Liver (tissue), 9 donors: ENCODE measurements around the gene FIP1L1. TPM values are rescaled to one million over a fixed set of nuclear protein-coding genes. Genes with fewer than 3 reads are reported as not detected.
"Not testable (repeated sequence)": the region's sequence is repeated elsewhere in the genome, so short reads cannot be mapped to it uniquely, and the experiment has no call there.

Experiments
- DNase-seq: peaks from one replicate; pipeline ENCODE4 v3.0.0-alpha.2; 2017; ENCODE audit warnings: low spot score
- H3K27ac ChIP-seq, 2 donors: one replicate each; pipeline ENCODE4 v1.7.0; 2013; ENCODE audit warnings: inconsistent platforms in 2 of 2, low read length in 2 of 2, control low read depth in 1 of 2, low read depth in 1 of 2, mild to moderate bottlenecking in 1 of 2
- H3K27me3 ChIP-seq, 4 donors: one replicate each; pipeline versions ENCODE4 v1.6.1 to v1.7.0; 2013; ENCODE audit warnings: low read length in 3 of 4, inconsistent platforms in 1 of 4, mild to moderate bottlenecking in 1 of 4, moderate library complexity in 1 of 4; ENCODE audit not compliant: control insufficient read depth in 4 of 4, insufficient read depth in 4 of 4
- H3K36me3 ChIP-seq, 4 donors: one replicate each; pipeline versions ENCODE4 v1.6.1 to v1.7.0; 2013; ENCODE audit warnings: low read length in 3 of 4, mild to moderate bottlenecking in 3 of 4, low read depth in 1 of 4, moderate library complexity in 1 of 4; ENCODE audit not compliant: control insufficient read depth in 4 of 4, insufficient read depth in 3 of 4
- H3K4me1 ChIP-seq, 4 donors: one replicate each; pipeline versions ENCODE4 v1.6.1 to v1.7.0; 2013; ENCODE audit warnings: low read length in 3 of 4, mild to moderate bottlenecking in 3 of 4, moderate library complexity in 1 of 4; ENCODE audit not compliant: control insufficient read depth in 4 of 4, insufficient read depth in 4 of 4
- H3K4me3 ChIP-seq, 3 donors: one replicate each; pipeline versions ENCODE4 v1.6.1 to v1.7.0; 2013; ENCODE audit warnings: low read length in 3 of 3, control low read depth in 1 of 3, low read depth in 1 of 3, mild to moderate bottlenecking in 1 of 3
- H3K9ac ChIP-seq, 2 donors: one replicate each; pipeline ENCODE4 v1.7.0; 2013; ENCODE audit warnings: low read length in 2 of 2, mild to moderate bottlenecking in 2 of 2, moderate library complexity in 2 of 2, control low read depth in 1 of 2, low read depth in 1 of 2
- H3K9me3 ChIP-seq, 4 donors: one replicate each; pipeline versions ENCODE4 v1.6.1 to v1.7.0; 2013; ENCODE audit warnings: low read length in 3 of 4; ENCODE audit not compliant: control insufficient read depth in 4 of 4
- EGR1 ChIP-seq, 2 donors: IDR thresholded peaks; 2 replicates each; pipeline ENCODE4 v1.6.1; 2016 to 2018; ENCODE audit warnings: antibody characterized with exemption in 2 of 2, low read depth in 2 of 2
- FOXA1 ChIP-seq: IDR thresholded peaks from 2 replicates; pipeline ENCODE4 v1.6.1; 2016; ENCODE audit warnings: antibody characterized with exemption
- FOXA2 ChIP-seq: IDR thresholded peaks from 2 replicates; pipeline ENCODE4 v1.6.1; 2016; ENCODE audit warnings: antibody characterized with exemption
- GABPA ChIP-seq, 2 donors: IDR thresholded peaks in 1 of 2; conservative IDR thresholded peaks in 1 of 2; 2 replicates each; pipeline ENCODE4 v1.6.1; 2016; ENCODE audit warnings: antibody characterized with exemption in 2 of 2, mild to moderate bottlenecking in 1 of 2, moderate library complexity in 1 of 2
- HNF4A ChIP-seq, 2 donors: conservative IDR thresholded peaks; 2 replicates each; pipeline ENCODE4 v1.6.1; 2016; ENCODE audit warnings: antibody characterized with exemption in 2 of 2, mild to moderate bottlenecking in 2 of 2
- HNF4G ChIP-seq: IDR thresholded peaks from 2 replicates; pipeline ENCODE4 v1.6.1; 2016; ENCODE audit warnings: antibody characterized with exemption
- JUND ChIP-seq, 2 donors: IDR thresholded peaks; 2 replicates each; pipeline ENCODE4 v1.6.1; 2016; ENCODE audit warnings: antibody characterized with exemption in 2 of 2
- NR2F2 ChIP-seq: IDR thresholded peaks from 2 replicates; pipeline ENCODE4 v1.6.1; 2016; ENCODE audit warnings: antibody characterized with exemption
- RAD21 ChIP-seq, 2 donors: IDR thresholded peaks; 2 replicates each; pipeline ENCODE4 v1.6.1; 2016; ENCODE audit warnings: antibody characterized with exemption in 2 of 2, mild to moderate bottlenecking in 2 of 2
- RXRA ChIP-seq, 2 donors: IDR thresholded peaks; 2 replicates each; pipeline ENCODE4 v1.6.1; 2017 to 2018; ENCODE audit warnings: antibody characterized with exemption in 2 of 2, mild to moderate bottlenecking in 1 of 2
- SP1 ChIP-seq: IDR thresholded peaks from 2 replicates; pipeline ENCODE4 v1.6.1; 2018; ENCODE audit warnings: antibody characterized with exemption, mild to moderate bottlenecking
- TAF1 ChIP-seq: conservative IDR thresholded peaks from 2 replicates; pipeline ENCODE4 v1.6.1; 2016; ENCODE audit warnings: antibody characterized with exemption, mild to moderate bottlenecking
- YY1 ChIP-seq: IDR thresholded peaks from 2 replicates; pipeline ENCODE4 v1.6.1; 2016; ENCODE audit warnings: antibody characterized with exemption, mild to moderate bottlenecking
- WGBS: extraction: QIAGEN DNeasy Blood & Tissue Kit; methylation state at CpG from one replicate; pipeline ENCODE4 v1.1.7; 2013; 5-methylcytosine and 5-hydroxymethylcytosine counted together
- polyA plus RNA-seq, 2 donors: library from polyadenylated mRNA; stranded (reverse) in 1 of 2; unstranded in 1 of 2; fragments of 200-250 nt in 1 of 2; fragments of >200 nt in 1 of 2; fragmentation: Nextera tagmentation in 1 of 2; extraction: Ambion mirVana in 1 of 2; gene quantifications; one replicate each; pipeline versions ENCODE4 v1.2.1 to v1.2.3, GENCODE V29; 2013 to 2015
- total RNA-seq, 2 donors: library from RNA; depleted of rRNA; stranded (reverse); fragments of >200 nt; gene quantifications; one replicate each; pipeline ENCODE4 v1.2.3, GENCODE V29; 2014
- TF ChIP-seq, protein P1 (sequence below): IDR thresholded peaks from 2 replicates; pipeline ENCODE4 v1.6.1; 2016; ENCODE audit warnings: antibody characterized with exemption, mild to moderate bottlenecking
- TF ChIP-seq, protein P2 (sequence below): IDR thresholded peaks from 2 replicates; pipeline ENCODE4 v1.6.1; 2016; ENCODE audit warnings: antibody characterized with exemption
- TF ChIP-seq, protein P3 (sequence below): IDR thresholded peaks from 2 replicates; pipeline ENCODE4 v1.6.1; 2016; ENCODE audit warnings: antibody characterized with exemption
- TF ChIP-seq, protein P4 (sequence below): fragments of 150-350 bp; IDR thresholded peaks from 2 replicates; pipeline ENCODE4 v1.5.1; 2017; ENCODE audit warnings: improper control_type of control experiment, low read depth, low read length; ENCODE audit not compliant: missing input control
- TF ChIP-seq, protein P5 (sequence below): IDR thresholded peaks from 2 replicates; pipeline ENCODE4 v1.6.1; 2016; ENCODE audit warnings: antibody characterized with exemption
- donor health status: healthy.
- donor health status: healthy.
- donor health status: healthy.
- donor health status: healthy.
- donor health status: healthy.

FIP1L1 gene, protein sequence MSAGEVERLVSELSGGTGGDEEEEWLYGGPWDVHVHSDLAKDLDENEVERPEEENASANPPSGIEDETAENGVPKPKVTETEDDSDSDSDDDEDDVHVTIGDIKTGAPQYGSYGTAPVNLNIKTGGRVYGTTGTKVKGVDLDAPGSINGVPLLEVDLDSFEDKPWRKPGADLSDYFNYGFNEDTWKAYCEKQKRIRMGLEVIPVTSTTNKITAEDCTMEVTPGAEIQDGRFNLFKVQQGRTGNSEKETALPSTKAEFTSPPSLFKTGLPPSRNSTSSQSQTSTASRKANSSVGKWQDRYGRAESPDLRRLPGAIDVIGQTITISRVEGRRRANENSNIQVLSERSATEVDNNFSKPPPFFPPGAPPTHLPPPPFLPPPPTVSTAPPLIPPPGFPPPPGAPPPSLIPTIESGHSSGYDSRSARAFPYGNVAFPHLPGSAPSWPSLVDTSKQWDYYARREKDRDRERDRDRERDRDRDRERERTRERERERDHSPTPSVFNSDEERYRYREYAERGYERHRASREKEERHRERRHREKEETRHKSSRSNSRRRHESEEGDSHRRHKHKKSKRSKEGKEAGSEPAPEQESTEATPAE
- total RNA-seq (10 to 100 TPM; 23.3 to 30.3 TPM), polyA plus RNA-seq (10 to 100 TPM; 12.2 to 13.6 TPM)

DNA sequence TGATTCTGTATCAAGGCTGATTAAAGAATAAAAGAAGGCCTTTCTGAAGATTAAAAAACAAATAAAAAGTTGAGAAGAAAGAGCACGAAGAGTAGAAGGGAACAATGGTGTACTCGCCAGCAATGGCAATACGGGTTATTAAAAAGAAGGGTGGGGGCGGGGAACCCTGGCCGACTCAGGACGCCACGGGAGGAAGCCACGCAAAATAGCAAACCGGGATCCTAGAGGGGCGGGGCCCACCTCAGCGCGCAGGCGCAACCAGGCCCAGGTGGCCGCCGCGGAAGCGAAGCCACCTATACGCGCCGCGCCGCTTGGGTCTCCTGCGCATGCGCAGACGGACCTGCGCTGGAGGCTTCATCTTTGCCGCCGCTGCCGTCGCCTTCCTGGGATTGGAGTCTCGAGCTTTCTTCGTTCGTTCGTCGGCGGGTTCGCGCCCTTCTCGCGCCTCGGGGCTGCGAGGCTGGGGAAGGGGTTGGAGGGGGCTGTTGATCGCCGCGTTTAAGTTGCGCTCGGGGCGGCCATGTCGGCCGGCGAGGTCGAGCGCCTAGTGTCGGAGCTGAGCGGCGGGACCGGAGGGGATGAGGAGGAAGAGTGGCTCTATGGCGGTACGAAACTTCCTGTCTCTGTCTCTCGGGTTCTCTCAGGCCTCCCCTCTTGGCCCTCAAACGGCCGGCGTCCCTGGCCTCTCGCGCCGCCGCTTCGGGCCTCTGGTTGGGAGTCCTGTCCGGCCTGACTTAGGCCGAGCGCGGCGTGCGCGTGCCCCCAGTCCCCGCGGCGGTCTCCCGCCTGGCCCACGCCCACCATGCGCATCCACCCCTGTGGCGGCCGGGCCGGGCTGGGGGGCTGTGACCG is at the start of gene FIP1L1:
FIP1L1 (plus strand) TSS at position 323 of the 852 bp plus-strand sequence; CDS start at position 521, 198 bp downstream.
- Histone ChIP-seq H3K4me1 (peaks cover 0 to 20% (median 10%) of the 10 kb centered on the region in 4 donors), H3K27me3 (no peaks in the 10 kb centered on the region), H3K9me3 (no peaks in the 10 kb centered on the region), H3K4me3 (peak within 1 kb of the TSS; percentile 74 to 92 (median 91)), H3K36me3 (peaks cover 0 to 2% (median under 1%) of the 10 kb centered on the region in 4 donors), H3K9ac (peak within 1 kb of the TSS; percentile 80 to 82), H3K27ac (peak within 1 kb of the TSS; percentile 83 to 87)
- peak; percentile 95 for DNase-seq
- TF ChIP-seq, protein P1, sequence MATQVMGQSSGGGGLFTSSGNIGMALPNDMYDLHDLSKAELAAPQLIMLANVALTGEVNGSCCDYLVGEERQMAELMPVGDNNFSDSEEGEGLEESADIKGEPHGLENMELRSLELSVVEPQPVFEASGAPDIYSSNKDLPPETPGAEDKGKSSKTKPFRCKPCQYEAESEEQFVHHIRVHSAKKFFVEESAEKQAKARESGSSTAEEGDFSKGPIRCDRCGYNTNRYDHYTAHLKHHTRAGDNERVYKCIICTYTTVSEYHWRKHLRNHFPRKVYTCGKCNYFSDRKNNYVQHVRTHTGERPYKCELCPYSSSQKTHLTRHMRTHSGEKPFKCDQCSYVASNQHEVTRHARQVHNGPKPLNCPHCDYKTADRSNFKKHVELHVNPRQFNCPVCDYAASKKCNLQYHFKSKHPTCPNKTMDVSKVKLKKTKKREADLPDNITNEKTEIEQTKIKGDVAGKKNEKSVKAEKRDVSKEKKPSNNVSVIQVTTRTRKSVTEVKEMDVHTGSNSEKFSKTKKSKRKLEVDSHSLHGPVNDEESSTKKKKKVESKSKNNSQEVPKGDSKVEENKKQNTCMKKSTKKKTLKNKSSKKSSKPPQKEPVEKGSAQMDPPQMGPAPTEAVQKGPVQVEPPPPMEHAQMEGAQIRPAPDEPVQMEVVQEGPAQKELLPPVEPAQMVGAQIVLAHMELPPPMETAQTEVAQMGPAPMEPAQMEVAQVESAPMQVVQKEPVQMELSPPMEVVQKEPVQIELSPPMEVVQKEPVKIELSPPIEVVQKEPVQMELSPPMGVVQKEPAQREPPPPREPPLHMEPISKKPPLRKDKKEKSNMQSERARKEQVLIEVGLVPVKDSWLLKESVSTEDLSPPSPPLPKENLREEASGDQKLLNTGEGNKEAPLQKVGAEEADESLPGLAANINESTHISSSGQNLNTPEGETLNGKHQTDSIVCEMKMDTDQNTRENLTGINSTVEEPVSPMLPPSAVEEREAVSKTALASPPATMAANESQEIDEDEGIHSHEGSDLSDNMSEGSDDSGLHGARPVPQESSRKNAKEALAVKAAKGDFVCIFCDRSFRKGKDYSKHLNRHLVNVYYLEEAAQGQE: no peak
- TF ChIP-seq FOXA1 (peak; percentile 20), RAD21 (IDR thresholded peaks at IDR 0.05) (peak; percentile 40 to 42), GABPA (IDR thresholded peaks at IDR 0.05 in 1 of 2, conservative IDR thresholded peaks at IDR 0.05 in 1 of 2) (peak in 1 of 2 donors; percentile 73), HNF4A (conservative IDR thresholded peaks at IDR 0.05) (no peak), EGR1 (IDR thresholded peaks at IDR 0.05; ENCODE audit: low read depth in 2 of 2) (no peak), YY1 (peak; percentile 93), JUND (IDR thresholded peaks at IDR 0.05) (no peak), FOXA2 (no peak), SP1 (peak; percentile 34), NR2F2 (no peak), RXRA (IDR thresholded peaks at IDR 0.05) (no peak), TAF1 (peak; percentile 51), HNF4G (no peak)
- TF ChIP-seq, protein P2, sequence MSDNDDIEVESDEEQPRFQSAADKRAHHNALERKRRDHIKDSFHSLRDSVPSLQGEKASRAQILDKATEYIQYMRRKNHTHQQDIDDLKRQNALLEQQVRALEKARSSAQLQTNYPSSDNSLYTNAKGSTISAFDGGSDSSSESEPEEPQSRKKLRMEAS: peak; percentile 10
- TF ChIP-seq, protein P3, sequence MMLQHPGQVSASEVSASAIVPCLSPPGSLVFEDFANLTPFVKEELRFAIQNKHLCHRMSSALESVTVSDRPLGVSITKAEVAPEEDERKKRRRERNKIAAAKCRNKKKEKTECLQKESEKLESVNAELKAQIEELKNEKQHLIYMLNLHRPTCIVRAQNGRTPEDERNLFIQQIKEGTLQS: no peak
- TF ChIP-seq, protein P4, sequence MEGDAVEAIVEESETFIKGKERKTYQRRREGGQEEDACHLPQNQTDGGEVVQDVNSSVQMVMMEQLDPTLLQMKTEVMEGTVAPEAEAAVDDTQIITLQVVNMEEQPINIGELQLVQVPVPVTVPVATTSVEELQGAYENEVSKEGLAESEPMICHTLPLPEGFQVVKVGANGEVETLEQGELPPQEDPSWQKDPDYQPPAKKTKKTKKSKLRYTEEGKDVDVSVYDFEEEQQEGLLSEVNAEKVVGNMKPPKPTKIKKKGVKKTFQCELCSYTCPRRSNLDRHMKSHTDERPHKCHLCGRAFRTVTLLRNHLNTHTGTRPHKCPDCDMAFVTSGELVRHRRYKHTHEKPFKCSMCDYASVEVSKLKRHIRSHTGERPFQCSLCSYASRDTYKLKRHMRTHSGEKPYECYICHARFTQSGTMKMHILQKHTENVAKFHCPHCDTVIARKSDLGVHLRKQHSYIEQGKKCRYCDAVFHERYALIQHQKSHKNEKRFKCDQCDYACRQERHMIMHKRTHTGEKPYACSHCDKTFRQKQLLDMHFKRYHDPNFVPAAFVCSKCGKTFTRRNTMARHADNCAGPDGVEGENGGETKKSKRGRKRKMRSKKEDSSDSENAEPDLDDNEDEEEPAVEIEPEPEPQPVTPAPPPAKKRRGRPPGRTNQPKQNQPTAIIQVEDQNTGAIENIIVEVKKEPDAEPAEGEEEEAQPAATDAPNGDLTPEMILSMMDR: no peak
- TF ChIP-seq, protein P5, sequence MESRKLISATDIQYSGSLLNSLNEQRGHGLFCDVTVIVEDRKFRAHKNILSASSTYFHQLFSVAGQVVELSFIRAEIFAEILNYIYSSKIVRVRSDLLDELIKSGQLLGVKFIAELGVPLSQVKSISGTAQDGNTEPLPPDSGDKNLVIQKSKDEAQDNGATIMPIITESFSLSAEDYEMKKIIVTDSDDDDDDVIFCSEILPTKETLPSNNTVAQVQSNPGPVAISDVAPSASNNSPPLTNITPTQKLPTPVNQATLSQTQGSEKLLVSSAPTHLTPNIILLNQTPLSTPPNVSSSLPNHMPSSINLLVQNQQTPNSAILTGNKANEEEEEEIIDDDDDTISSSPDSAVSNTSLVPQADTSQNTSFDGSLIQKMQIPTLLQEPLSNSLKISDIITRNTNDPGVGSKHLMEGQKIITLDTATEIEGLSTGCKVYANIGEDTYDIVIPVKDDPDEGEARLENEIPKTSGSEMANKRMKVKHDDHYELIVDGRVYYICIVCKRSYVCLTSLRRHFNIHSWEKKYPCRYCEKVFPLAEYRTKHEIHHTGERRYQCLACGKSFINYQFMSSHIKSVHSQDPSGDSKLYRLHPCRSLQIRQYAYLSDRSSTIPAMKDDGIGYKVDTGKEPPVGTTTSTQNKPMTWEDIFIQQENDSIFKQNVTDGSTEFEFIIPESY: no peak
- WGBS: under 1% methylated on average over 85 of the region's 85 CpGs

DNA sequence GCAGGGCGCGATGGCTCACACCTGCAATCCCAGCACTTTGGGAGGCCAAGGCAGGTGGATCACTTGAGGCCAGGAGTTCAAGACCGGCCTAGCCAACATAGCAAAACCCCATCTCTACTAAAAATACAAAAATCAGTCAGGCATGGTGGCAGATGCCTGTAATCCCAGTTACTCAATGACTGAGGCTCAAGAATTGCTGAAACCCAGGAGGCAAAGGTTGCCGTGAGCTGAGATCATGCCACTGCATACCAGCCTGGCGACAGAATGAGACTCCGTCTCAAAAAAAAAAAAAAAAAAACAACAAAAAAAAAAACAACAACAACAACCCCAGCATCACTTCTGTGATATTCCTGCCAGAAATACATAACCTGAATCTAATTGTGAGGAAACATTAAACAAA is 42.5 kb upstream of the FIP1L1 start:
- WGBS: 98% methylated on average over 6 of the region's 6 CpGs
- DNase-seq, H3K27ac ChIP-seq: not testable (repeated sequence)

DNA sequence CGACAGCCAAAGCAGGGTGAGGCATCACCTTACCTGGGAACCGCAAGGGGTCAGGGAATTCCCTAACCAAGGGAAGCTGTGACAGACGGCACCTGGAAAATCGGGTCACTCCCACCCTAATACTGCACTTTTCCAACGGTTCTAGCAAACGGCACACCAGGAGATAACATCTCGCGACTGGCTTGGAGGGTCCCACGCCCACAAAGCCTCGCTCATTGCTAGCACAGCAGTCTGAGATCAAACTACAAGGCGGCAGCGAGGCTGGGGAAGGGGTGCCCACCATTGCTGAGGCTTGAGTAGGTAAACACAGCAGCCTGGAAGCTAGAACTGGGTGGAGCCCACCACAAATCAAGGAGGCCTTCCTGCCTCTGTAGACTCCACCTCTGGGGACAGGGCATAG is 37.3 kb upstream of the FIP1L1 start:
- 94% methylated on average over 12 of the region's 12 CpGs for WGBS
- H3K36me3 ChIP-seq, DNase-seq, H3K9me3 ChIP-seq, H3K27ac ChIP-seq, H3K9ac ChIP-seq, H3K4me1 ChIP-seq, H3K27me3 ChIP-seq, H3K4me3 ChIP-seq: not testable (repeated sequence)

More for the DNA sequence above, 42.5 kb upstream of the FIP1L1 start:
- H3K36me3 ChIP-seq, H3K9ac ChIP-seq, H3K4me1 ChIP-seq, H3K4me3 ChIP-seq, H3K9me3 ChIP-seq, H3K27me3 ChIP-seq: not testable (repeated sequence)
